Tongue (tissue), 2 donors: Measurements from ENCODE around the gene NUDCD2. TPM values are rescaled to one million over a fixed set of nuclear protein-coding genes. Genes with fewer than 3 reads are reported as not detected.
A peak's percentile ranks its signal among the peaks of the same experiment; 100 is the strongest.

Experiments
- DNase-seq: peaks from one replicate; pipeline ENCODE4 v3.0.0-alpha.2; 2015
- total RNA-seq: library from RNA; depleted of rRNA; stranded (reverse); fragments of >200 nt; gene quantifications from one replicate; pipeline ENCODE4 v1.2.3, GENCODE V29; 2014

Gene NUDCD2
- 10.7 TPM for total RNA-seq

- DNase-seq: peak; percentile 99
These were observed at the start of gene NUDCD2 for GRCh38 chr5:163459819-163460561. TSS of gene NUDCD2 (minus strand) at chr5:163460102. CDS start at chr5:163460050, 52 bp downstream.

- peak; percentile 60 for DNase-seq
These were observed 49.5 kb upstream of the NUDCD2 start for GRCh38 chr5:163509291-163509951.

GRCh38 chr5:163508753-163509152, 48.9 kb upstream of the NUDCD2 start:
- no peak for DNase-seq

- DNase-seq: peak; percentile 36
These were observed 46.8 kb upstream of the NUDCD2 start for GRCh38 chr5:163506726-163507125.

- no peak for DNase-seq
These were observed 46.2 kb upstream of the NUDCD2 start for GRCh38 chr5:163506095-163506457.

- peak; percentile 98 for DNase-seq
These were observed 45.6 kb upstream of the NUDCD2 start, which contains the start of gene MAT2B for GRCh38 chr5:163505368-163506094. TSS of gene MAT2B (plus strand) at chr5:163505619. CDS start at chr5:163505687, 68 bp downstream.

GRCh38 chr5:163505049-163505367, 45.1 kb upstream of the NUDCD2 start:
- DNase-seq: no peak

GRCh38 chr5:163504079-163504931, 44.4 kb upstream of the NUDCD2 start:
- peak; percentile 82 for DNase-seq

GRCh38 chr5:163503106-163504078, 43.5 kb upstream of the NUDCD2 start:
- peak; percentile 90 for DNase-seq

GRCh38 chr5:163502521-163502920, 42.6 kb upstream of the NUDCD2 start:
- DNase-seq: peak; percentile 6

GRCh38 chr5:163498886-163499285, 39.0 kb upstream of the NUDCD2 start:
- DNase-seq: no peak

GRCh38 chr5:163497315-163497714, 37.4 kb upstream of the NUDCD2 start:
- DNase-seq: no peak

- no peak for DNase-seq
These were observed 36.4 kb upstream of the NUDCD2 start for GRCh38 chr5:163496286-163496685.

- DNase-seq: no peak
These were observed 29.8 kb upstream of the NUDCD2 start for GRCh38 chr5:163489745-163490075.

- no peak for DNase-seq
These were observed 29.3 kb upstream of the NUDCD2 start for GRCh38 chr5:163489055-163489744.

GRCh38 chr5:163478982-163479271, 19.0 kb upstream of the NUDCD2 start:
- no peak for DNase-seq

- no peak for DNase-seq
These were observed 18.5 kb upstream of the NUDCD2 start for GRCh38 chr5:163478126-163478981.

GRCh38 chr5:163475411-163475810, 15.5 kb upstream of the NUDCD2 start:
- DNase-seq: no peak

GRCh38 chr5:163473635-163474243, 13.8 kb upstream of the NUDCD2 start:
- no peak for DNase-seq
